Neural cell (in vitro differentiated cells): ENCODE measurements around the gene ANXA1. TPM values are rescaled to one million over a fixed set of nuclear protein-coding genes. Genes with fewer than 3 reads are reported as not detected.

Experiments used
- H2AFZ ChIP-seq: fragments of 200-600, 300-800 bp; sonication (generic), shearing (Covaris generic); 2 replicates; pipeline ENCODE4 v1.6.0; 2014; ENCODE audit warnings: low read depth, mild to moderate bottlenecking, antibody characterized with exemption, low read length, moderate library complexity
- H3F3A ChIP-seq: fragments of 200-600 bp; shearing (Covaris generic); 2 replicates; pipeline ENCODE4 v1.6.1; 2016; ENCODE audit warnings: mild to moderate bottlenecking, moderate library complexity, mixed read lengths, antibody characterized with exemption, low read length; ENCODE audit not compliant: insufficient read depth, poor library complexity, severe bottlenecking
- H3K27ac ChIP-seq: fragments of 200-600, 300-800 bp; sonication (generic), shearing (Covaris generic); 2 replicates; pipeline ENCODE4 v1.5.1; 2014; ENCODE audit warnings: mild to moderate bottlenecking, low read length, moderate library complexity
- H3K27me3 ChIP-seq: fragments of 300-800, 200-600 bp; sonication (generic), shearing (Covaris generic); 2 replicates; pipeline ENCODE4 v1.6.0; 2014; ENCODE audit warnings: mild to moderate bottlenecking, low read depth, low read length, moderate library complexity; ENCODE audit not compliant: insufficient read depth
- H3K36me3 ChIP-seq: fragments of 300-800, 200-600 bp; sonication (generic), shearing (Covaris generic); 2 replicates; pipeline ENCODE4 v1.5.1; 2014; ENCODE audit warnings: mild to moderate bottlenecking, antibody characterized with exemption, low read length, moderate library complexity; ENCODE audit not compliant: insufficient read depth
- H3K4me2 ChIP-seq: fragments of 300-800, 200-600 bp; sonication (generic), shearing (Covaris generic); 2 replicates; pipeline ENCODE4 v1.6.0; 2014; ENCODE audit warnings: mild to moderate bottlenecking, low read length
- H3K4me3 ChIP-seq: fragments of 300-800, 200-600 bp; sonication (generic), shearing (Covaris generic); 2 replicates; pipeline ENCODE4 v1.5.1; 2014; ENCODE audit warnings: mild to moderate bottlenecking, low read length, moderate library complexity
- H3K79me2 ChIP-seq: fragments of 200-600 bp; shearing (Covaris generic); replicated peaks from 2 replicates; pipeline ENCODE4 v1.6.0; 2014; ENCODE audit warnings: mild to moderate bottlenecking, low read length, moderate library complexity; ENCODE audit not compliant: insufficient read depth
- H3K9ac ChIP-seq: fragments of 300-800, 200-600 bp; sonication (generic), shearing (Covaris generic); 2 replicates; pipeline ENCODE4 v1.6.1; 2016; ENCODE audit warnings: mild to moderate bottlenecking, low read length, mixed read lengths
- H3K9me2 ChIP-seq: fragments of 200-600 bp; shearing (Covaris generic); 2 replicates; pipeline ENCODE4 v1.6.1; 2016; ENCODE audit warnings: mild to moderate bottlenecking, low read length, mixed read lengths; ENCODE audit not compliant: insufficient read depth
- H3K9me3 ChIP-seq: fragments of 200-600, 300-800 bp; sonication (generic), shearing (Covaris generic); 2 replicates; pipeline ENCODE4 v1.6.1; 2016; ENCODE audit warnings: mild to moderate bottlenecking, mixed run types, low read length, moderate library complexity, mixed read lengths
- H4K20me1 ChIP-seq: fragments of 200-600 bp; shearing (Covaris generic); 2 replicates; pipeline ENCODE4 v1.6.1; 2016; ENCODE audit warnings: mild to moderate bottlenecking, mixed run types; ENCODE audit not compliant: insufficient read depth
- CTCF ChIP-seq: fragments of 450-650 bp; IDR thresholded peaks from 2 replicates; pipeline ENCODE4 v1.5.1; 2014; ENCODE audit warnings: antibody characterized with exemption, mild to moderate bottlenecking, moderate library complexity; ENCODE audit not compliant: poor library complexity, severe bottlenecking
- EP300 ChIP-seq: fragments of 450-650 bp; conservative IDR thresholded peaks from 2 replicates; pipeline ENCODE4 v1.6.1; 2014; ENCODE audit warnings: antibody characterized with exemption, mild to moderate bottlenecking, moderate library complexity; ENCODE audit not compliant: poor library complexity, severe bottlenecking
- EZH2 ChIP-seq: fragments of 200-600, 300-800 bp; shearing (Covaris generic), sonication (generic); IDR thresholded peaks from 2 replicates; pipeline ENCODE4 v1.6.1; 2014; ENCODE audit warnings: antibody characterized with exemption, low read length, borderline replicate concordance, mild to moderate bottlenecking; ENCODE audit not compliant: insufficient read depth, poor library complexity, severe bottlenecking
- MXI1 ChIP-seq: fragments of 450-650 bp; conservative IDR thresholded peaks from 2 replicates; pipeline ENCODE4 v1.6.1; 2014; ENCODE audit warnings: antibody characterized with exemption, mild to moderate bottlenecking; ENCODE audit not compliant: poor library complexity, severe bottlenecking
- POLR2AphosphoS5 ChIP-seq: IDR thresholded peaks from 2 replicates; pipeline ENCODE4 v1.6.1; 2012
- RAD21 ChIP-seq: fragments of 450-650 bp; conservative IDR thresholded peaks from 2 replicates; pipeline ENCODE4 v1.6.1; 2014; ENCODE audit warnings: antibody characterized with exemption, mild to moderate bottlenecking, moderate library complexity
- REST ChIP-seq: IDR thresholded peaks from 2 replicates; pipeline ENCODE4 v1.6.1; 2012; ENCODE audit warnings: borderline replicate concordance
- SMC3 ChIP-seq: fragments of 450-650 bp; conservative IDR thresholded peaks from 2 replicates; pipeline ENCODE4 v1.6.1; 2014; ENCODE audit warnings: antibody characterized with exemption, mild to moderate bottlenecking, moderate library complexity; ENCODE audit not compliant: poor library complexity
- TAF1 ChIP-seq: IDR thresholded peaks from 2 replicates; pipeline ENCODE4 v1.6.1; 2012; ENCODE audit warnings: low read depth
- polyA plus RNA-seq: library from polyadenylated mRNA; depleted of rRNA; stranded (reverse); fragments of >200 nt; gene quantifications from 2 replicates; pipeline ENCODE4 v1.2.3, GENCODE V29; 2014

Gene ANXA1
- polyA plus RNA-seq, 1 donor from 2014 or later: 5.8 TPM

GRCh38 chr9:73157811-73158210, 6.1 kb downstream of the ANXA1 start:
- Histone ChIP-seq H3K79me2 (no peaks in the 10 kb centered on the region), H3K9me2 (no peaks in the 10 kb centered on the region), H3K27me3 (no peaks in the 10 kb centered on the region), H3K27ac (no peak overlapping the region), H3F3A (no peaks in the 10 kb centered on the region), H3K9me3 (no peaks in the 10 kb centered on the region), H4K20me1 (no peaks in the 10 kb centered on the region), H3K9ac (no peak overlapping the region), H3K4me2 (no peak overlapping the region), H2AFZ (no peak overlapping the region), H3K36me3 (no peaks in the 10 kb centered on the region), H3K4me3 (no peak overlapping the region)
- TF ChIP-seq CTCF: no peak
- no peak for TF ChIP-seq POLR2AphosphoS5
- no peak for TF ChIP-seq EP300
- TF ChIP-seq EZH2: no peak
- no peak for TF ChIP-seq TAF1
- TF ChIP-seq MXI1: no peak
- no peak for TF ChIP-seq SMC3
- no peak for TF ChIP-seq RAD21
- no peak for TF ChIP-seq REST

GRCh38 chr9:73158723-73159122, 7.1 kb downstream of the ANXA1 start:
- Histone ChIP-seq H4K20me1 (no peaks in the 10 kb centered on the region), H3K4me2 (no peak overlapping the region), H3K27me3 (no peaks in the 10 kb centered on the region)

More at GRCh38 chr9:73158723-73159122, 7.1 kb downstream of the ANXA1 start:
- H3K27ac ChIP-seq: no peak overlapping the region
- no peak for TF ChIP-seq EP300
- TF ChIP-seq MXI1: no peak
- TF ChIP-seq CTCF: no peak
- no peak for TF ChIP-seq REST
- no peak for TF ChIP-seq TAF1
- TF ChIP-seq POLR2AphosphoS5: no peak
- no peak for TF ChIP-seq RAD21
- no peak for TF ChIP-seq EZH2
- no peak for TF ChIP-seq SMC3
- H3K36me3 ChIP-seq: no peaks in the 10 kb centered on the region
- H3F3A ChIP-seq: no peaks in the 10 kb centered on the region
- H3K9me2 ChIP-seq: no peaks in the 10 kb centered on the region
- H3K9ac ChIP-seq: no peak overlapping the region
- H2AFZ ChIP-seq: no peak overlapping the region
- no peak overlapping the region for H3K4me3 ChIP-seq
- no peaks in the 10 kb centered on the region for H3K79me2 ChIP-seq
- no peaks in the 10 kb centered on the region for H3K9me3 ChIP-seq
